Loucy (cell line): Measurements from ENCODE around the gene MAPRE3.

Experiments
- H2AFZ ChIP-seq: fragments of 200-600 bp; sonication (generic); 2 replicates; pipeline ENCODE4 v1.6.0; 2016; ENCODE audit warnings: antibody characterized with exemption, mild to moderate bottlenecking, low read length, moderate library complexity
- H3F3A ChIP-seq: fragments of 200-600 bp; 2 replicates; pipeline ENCODE4 v1.6.0; 2016; ENCODE audit warnings: antibody characterized with exemption, low read depth, mild to moderate bottlenecking
- H3K27me3 ChIP-seq: fragments of 200-600 bp; sonication (generic); 2 replicates; pipeline ENCODE4 v1.6.1; 2014; ENCODE audit warnings: low read length, mild to moderate bottlenecking; ENCODE audit not compliant: insufficient read depth, poor library complexity, severe bottlenecking
- H3K36me3 ChIP-seq: fragments of 200-600 bp; sonication (generic); 2 replicates; pipeline ENCODE4 v1.6.1; 2016; ENCODE audit warnings: low read length; ENCODE audit not compliant: insufficient read depth
- H3K4me1 ChIP-seq: fragments of 200-600 bp; sonication (generic); 2 replicates; pipeline ENCODE4 v1.5.1; 2014; ENCODE audit warnings: low read length, mild to moderate bottlenecking; ENCODE audit not compliant: insufficient read depth, poor library complexity, severe bottlenecking
- H3K4me2 ChIP-seq: fragments of 200-600 bp; sonication (generic); 2 replicates; pipeline ENCODE4 v1.6.0; 2014; ENCODE audit warnings: antibody characterized with exemption, low read length, low read depth, mild to moderate bottlenecking; ENCODE audit not compliant: poor library complexity, severe bottlenecking
- H3K4me3 ChIP-seq: fragments of 200-600 bp; sonication (generic); 2 replicates; pipeline ENCODE4 v1.5.1; 2014; ENCODE audit warnings: low read length, mild to moderate bottlenecking, mixed read lengths; ENCODE audit not compliant: poor library complexity, severe bottlenecking
- H3K79me2 ChIP-seq: fragments of 200-600 bp; sonication (generic); 2 replicates; pipeline ENCODE4 v1.6.1; 2014; ENCODE audit warnings: low read length; ENCODE audit not compliant: insufficient read depth
- H3K9ac ChIP-seq: fragments of 200-600 bp; sonication (generic); 2 replicates; pipeline ENCODE4 v1.6.0; 2014; ENCODE audit warnings: mild to moderate bottlenecking, low read depth, low read length, moderate library complexity; ENCODE audit not compliant: poor library complexity, severe bottlenecking
- H3K9me2 ChIP-seq: fragments of 200-600 bp; sonication (generic); replicated peaks from 2 replicates; pipeline ENCODE4 v1.6.1; 2016; ENCODE audit warnings: low read depth, low read length, mixed read lengths
- H3K9me3 ChIP-seq: fragments of 200-600 bp; sonication (generic); 2 replicates; pipeline ENCODE4 v1.6.1; 2014; ENCODE audit warnings: mild to moderate bottlenecking, antibody characterized with exemption, low read length, low read depth; ENCODE audit not compliant: insufficient read depth
- H4K20me1 ChIP-seq: fragments of 200-600 bp; sonication (generic); 2 replicates; pipeline ENCODE4 v1.6.0; 2014; ENCODE audit warnings: antibody characterized with exemption, low read length, mild to moderate bottlenecking; ENCODE audit not compliant: insufficient read depth, poor library complexity, severe bottlenecking
- CTCF ChIP-seq: fragments of 200-600 bp; sonication (generic); conservative IDR thresholded peaks from 2 replicates; pipeline ENCODE4 v1.5.1; 2014; ENCODE audit warnings: mild to moderate bottlenecking, antibody characterized with exemption, low read length
- EZH2phosphoT487 ChIP-seq: fragments of 200-600 bp; IDR thresholded peaks from 2 replicates; pipeline ENCODE4 v1.6.1; 2018; ENCODE audit warnings: antibody characterized with exemption, mild to moderate bottlenecking, moderate library complexity, borderline replicate concordance

MAPRE3 gene

GRCh38 chr2:27041752-27042151, 71.3 kb downstream of the MAPRE3 start:
- no peak overlapping the region for H2AFZ ChIP-seq
- TF ChIP-seq EZH2phosphoT487: no peak
- no peak for TF ChIP-seq CTCF
- H3K9me3 ChIP-seq: no peaks in the 10 kb centered on the region
- no peaks in the 10 kb centered on the region for H4K20me1 ChIP-seq
- H3F3A ChIP-seq: no peaks in the 10 kb centered on the region
- H3K79me2 ChIP-seq: no peaks in the 10 kb centered on the region
- no peak overlapping the region for H3K4me2 ChIP-seq
- no peak overlapping the region for H3K4me3 ChIP-seq
- no peak overlapping the region for H3K9ac ChIP-seq
- H3K27me3 ChIP-seq: no peaks in the 10 kb centered on the region
- H3K4me1 ChIP-seq: no peaks in the 10 kb centered on the region
- H3K9me2 ChIP-seq: no peaks in the 10 kb centered on the region
- peaks cover 48% of the 10 kb centered on the region; the same call in 1 of the 2 replicates for H3K36me3 ChIP-seq

GRCh38 chr2:27042159-27042661, 71.8 kb downstream of the MAPRE3 start:
- Histone ChIP-seq H4K20me1 (no peaks in the 10 kb centered on the region), H3K9me2 (no peaks in the 10 kb centered on the region), H3K4me1 (no peaks in the 10 kb centered on the region), H3K9ac (no peak overlapping the region), H3K4me2 (no peak overlapping the region), H3K27me3 (no peaks in the 10 kb centered on the region), H3K9me3 (no peaks in the 10 kb centered on the region), H2AFZ (no peak overlapping the region), H3K4me3 (no peak overlapping the region), H3K36me3 (peaks cover 43% of the 10 kb centered on the region; the same call in 1 of the 2 replicates), H3K79me2 (no peaks in the 10 kb centered on the region), H3F3A (no peaks in the 10 kb centered on the region)
- TF ChIP-seq CTCF (no peak), EZH2phosphoT487 (no peak)

GRCh38 chr2:27042985-27043634, 72.7 kb downstream of the MAPRE3 start:
- no peaks in the 10 kb centered on the region for H3K9me2 ChIP-seq
- H3F3A ChIP-seq: no peaks in the 10 kb centered on the region
- no peak overlapping the region for H3K4me3 ChIP-seq
- peaks cover 34% of the 10 kb centered on the region; the same call in 1 of the 2 replicates for H3K36me3 ChIP-seq
- no peak overlapping the region for H3K4me2 ChIP-seq
- H3K9ac ChIP-seq: no peak overlapping the region
- H3K79me2 ChIP-seq: no peaks in the 10 kb centered on the region
- H2AFZ ChIP-seq: no peak overlapping the region
- H3K4me1 ChIP-seq: no peaks in the 10 kb centered on the region
- H3K27me3 ChIP-seq: no peaks in the 10 kb centered on the region
- H4K20me1 ChIP-seq: no peaks in the 10 kb centered on the region
- no peaks in the 10 kb centered on the region for H3K9me3 ChIP-seq
- no peak for TF ChIP-seq CTCF
- no peak for TF ChIP-seq EZH2phosphoT487
